ENCODE measurements around the gene PRR5. TPM values are rescaled to one million over a fixed set of nuclear protein-coding genes. Genes with fewer than 3 reads are reported as not detected.

Gene PRR5
- total RNA-seq, 2 donors from 2014 or later = 12.5 to 20.4 TPM

GRCh38 chr22:44724416-44724815 is 22.4 kb downstream of the PRR5 start:
- Histone ChIP-seq H3K27ac (no peak overlapping the region), H3K36me3 (replicated peaks in 1 of 2; ENCODE audit: insufficient read depth in 1 of 2, low read depth in 2 of 2) (no peaks in the 10 kb centered on the region), H3K4me3 (no peak overlapping the region), H3K4me1 (peaks cover 3% of the 10 kb centered on the region), H3K9me3 (no peaks in the 10 kb centered on the region), H3K27me3 (no peaks in the 10 kb centered on the region)
- TF ChIP-seq CTCF (IDR thresholded peaks at IDR 0.05) = no peak
- TF ChIP-seq POLR2A (IDR thresholded peaks at IDR 0.05) = no peak
- intact Hi-C loops (cut with DNase I) = no loop called here
- 86 to 91% methylated on average over 6 of the region's 6 CpGs for WGBS, 2 donors
- ATAC-seq (no peak), DNase-seq (no peak)

- Histone ChIP-seq H3K27ac (no peak overlapping the region), H3K36me3 (replicated peaks in 1 of 2; ENCODE audit: insufficient read depth in 1 of 2, low read depth in 2 of 2) (no peaks in the 10 kb centered on the region), H3K27me3 (no peaks in the 10 kb centered on the region), H3K4me3 (no peak overlapping the region), H3K4me1 (no peaks in the 10 kb centered on the region), H3K9me3 (no peaks in the 10 kb centered on the region)
- DNase-seq (no peak), ATAC-seq (no peak)
- intact Hi-C loops (cut with DNase I) = no loop called here
- 85% methylated on average over 7 to 8 of the region's 8 CpGs for WGBS, 2 donors
- TF ChIP-seq POLR2A (IDR thresholded peaks at IDR 0.05) (no peak), CTCF (IDR thresholded peaks at IDR 0.05) (no peak)
Observed at GRCh38 chr22:44724859-44725258, 22.9 kb downstream of the PRR5 start.

- no peak overlapping the region for H3K27ac ChIP-seq
- TF ChIP-seq POLR2A (IDR thresholded peaks at IDR 0.05) = no peak
- no peak for TF ChIP-seq CTCF (IDR thresholded peaks at IDR 0.05)
- no peaks in the 10 kb centered on the region for H3K27me3 ChIP-seq
- intact Hi-C loops (cut with DNase I) = no loop called here
- H3K36me3 ChIP-seq (replicated peaks in 1 of 2; ENCODE audit: insufficient read depth in 1 of 2, low read depth in 2 of 2) = no peaks in the 10 kb centered on the region
- no peak for DNase-seq
- WGBS, 2 donors = 90% methylated on average over 11 of the region's 11 CpGs; no CpG with 5 or more reads in 1 of the 2 donors
- no peaks in the 10 kb centered on the region for H3K9me3 ChIP-seq
- no peak for ATAC-seq
- no peak overlapping the region for H3K4me3 ChIP-seq
- H3K4me1 ChIP-seq = no peaks in the 10 kb centered on the region
Observed at GRCh38 chr22:44726439-44726838, 24.4 kb downstream of the PRR5 start.

- Histone ChIP-seq H3K4me3 (no peak overlapping the region), H3K27ac (no peak overlapping the region), H3K4me1 (no peaks in the 10 kb centered on the region), H3K27me3 (no peaks in the 10 kb centered on the region), H3K36me3 (replicated peaks in 1 of 2; ENCODE audit: insufficient read depth in 1 of 2, low read depth in 2 of 2) (no peaks in the 10 kb centered on the region), H3K9me3 (no peaks in the 10 kb centered on the region)
- TF ChIP-seq CTCF (IDR thresholded peaks at IDR 0.05) = no peak
- no peak for TF ChIP-seq POLR2A (IDR thresholded peaks at IDR 0.05)
- intact Hi-C loops (cut with DNase I) = no loop called here
- ATAC-seq (no peak), DNase-seq (no peak)
- 85 to 96% methylated on average over 4 to 20 of the region's 21 CpGs for WGBS, 2 donors
Observed at GRCh38 chr22:44727148-44727547, 25.1 kb downstream of the PRR5 start.

GRCh38 chr22:44727709-44728108 is 25.7 kb downstream of the PRR5 start:
- Histone ChIP-seq H3K9me3 (no peaks in the 10 kb centered on the region), H3K27ac (no peak overlapping the region), H3K4me3 (no peak overlapping the region), H3K4me1 (no peaks in the 10 kb centered on the region), H3K27me3 (no peaks in the 10 kb centered on the region), H3K36me3 (replicated peaks in 1 of 2; ENCODE audit: insufficient read depth in 1 of 2, low read depth in 2 of 2) (no peaks in the 10 kb centered on the region)
- DNase-seq (no peak), ATAC-seq (no peak)
- TF ChIP-seq CTCF (IDR thresholded peaks at IDR 0.05) (no peak), POLR2A (IDR thresholded peaks at IDR 0.05) (no peak)
- intact Hi-C loops (cut with DNase I) = no loop called here
- 85 to 88% methylated on average over 5 to 13 of the region's 13 CpGs for WGBS, 2 donors

Data from body of pancreas (tissue), 4 donors.